B cell (primary cell): ENCODE results near the gene SLC16A9.

Source experiments
- EZH2 ChIP-seq: IDR thresholded peaks from 2 replicates; pipeline ENCODE4 v1.6.1; 2012; ENCODE audit warnings: borderline replicate concordance, low read depth, mild to moderate bottlenecking, moderate library complexity, low read length; ENCODE audit not compliant: insufficient read depth, poor library complexity, severe bottlenecking
- TF ChIP-seq, protein P1 (sequence below): fragments of 200-600 bp; IDR thresholded peaks from one replicate; pipeline ENCODE4 v1.8.0; 2022; ENCODE audit warnings: antibody characterized with exemption, mild to moderate bottlenecking

GRCh38 chr10:59720377-59720776 lies 10.7 kb upstream of the SLC16A9 start:
- TF ChIP-seq EZH2, result no peak
- TF ChIP-seq, protein P1, sequence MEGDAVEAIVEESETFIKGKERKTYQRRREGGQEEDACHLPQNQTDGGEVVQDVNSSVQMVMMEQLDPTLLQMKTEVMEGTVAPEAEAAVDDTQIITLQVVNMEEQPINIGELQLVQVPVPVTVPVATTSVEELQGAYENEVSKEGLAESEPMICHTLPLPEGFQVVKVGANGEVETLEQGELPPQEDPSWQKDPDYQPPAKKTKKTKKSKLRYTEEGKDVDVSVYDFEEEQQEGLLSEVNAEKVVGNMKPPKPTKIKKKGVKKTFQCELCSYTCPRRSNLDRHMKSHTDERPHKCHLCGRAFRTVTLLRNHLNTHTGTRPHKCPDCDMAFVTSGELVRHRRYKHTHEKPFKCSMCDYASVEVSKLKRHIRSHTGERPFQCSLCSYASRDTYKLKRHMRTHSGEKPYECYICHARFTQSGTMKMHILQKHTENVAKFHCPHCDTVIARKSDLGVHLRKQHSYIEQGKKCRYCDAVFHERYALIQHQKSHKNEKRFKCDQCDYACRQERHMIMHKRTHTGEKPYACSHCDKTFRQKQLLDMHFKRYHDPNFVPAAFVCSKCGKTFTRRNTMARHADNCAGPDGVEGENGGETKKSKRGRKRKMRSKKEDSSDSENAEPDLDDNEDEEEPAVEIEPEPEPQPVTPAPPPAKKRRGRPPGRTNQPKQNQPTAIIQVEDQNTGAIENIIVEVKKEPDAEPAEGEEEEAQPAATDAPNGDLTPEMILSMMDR, result no peak
